GM18870 (cell line): ENCODE data around the gene DCLRE1B.

ENCODE experiments used
- ATAC-seq: cut with Tn5 transposase; IDR thresholded peaks from one replicate; pipeline ENCODE4 v1.9.1; 2021; ENCODE audit warnings: moderate library complexity; ENCODE audit not compliant: unreplicated experiment

The DCLRE1B gene

GRCh38 chr1:113886417-113887401 is 18.4 kb upstream of the DCLRE1B start:
- no peak for ATAC-seq

- no peak for ATAC-seq
These were observed 17.5 kb upstream of the DCLRE1B start, which contains the start of gene BCL2L15 for GRCh38 chr1:113887402-113888175. BCL2L15 (minus strand) TSS chr1:113887581; CDS start chr1:113887375, 206 bp downstream.

- no peak for ATAC-seq
These were observed 14.3 kb upstream of the DCLRE1B start for GRCh38 chr1:113890816-113891215.

GRCh38 chr1:113891631-113892220 is 13.4 kb upstream of the DCLRE1B start:
- ATAC-seq = no peak

- no peak for ATAC-seq
These were observed 11.9 kb upstream of the DCLRE1B start for GRCh38 chr1:113893267-113893666.

GRCh38 chr1:113895098-113895497 is 10.0 kb upstream of the DCLRE1B start:
- no peak for ATAC-seq

GRCh38 chr1:113895961-113896360 is 9.2 kb upstream of the DCLRE1B start:
- no peak for ATAC-seq

- ATAC-seq = no peak
These were observed 6.8 kb upstream of the DCLRE1B start for GRCh38 chr1:113898241-113898814.

GRCh38 chr1:113899111-113899510 is 6.0 kb upstream of the DCLRE1B start:
- no peak for ATAC-seq

- no peak for ATAC-seq
These were observed 3.9 kb upstream of the DCLRE1B start for GRCh38 chr1:113901191-113901590.

GRCh38 chr1:113903501-113904292 is 1.4 kb upstream of the DCLRE1B start:
- ATAC-seq = no peak

GRCh38 chr1:113904293-113904673 is 843 bp upstream of the DCLRE1B start:
- ATAC-seq = no peak

GRCh38 chr1:113905435-113905861 is 322 bp downstream of the DCLRE1B start:
- peak; percentile 1 for ATAC-seq

GRCh38 chr1:113912594-113913311 is 7.6 kb downstream of the DCLRE1B start:
- ATAC-seq = no peak

- ATAC-seq = no peak
These were observed 8.2 kb downstream of the DCLRE1B start for GRCh38 chr1:113913312-113913668.

- no peak for ATAC-seq
These were observed 8.9 kb downstream of the DCLRE1B start for GRCh38 chr1:113913887-113914664.

GRCh38 chr1:113916974-113917373 is 11.8 kb downstream of the DCLRE1B start:
- no peak for ATAC-seq

GRCh38 chr1:113917400-113918082 is 12.4 kb downstream of the DCLRE1B start:
- no peak for ATAC-seq
